GM12892 (cell line): ENCODE results near the gene KLC1.
A peak's percentile ranks its signal among the peaks of the same experiment; 100 is the strongest.

Experiments
- DNase-seq: peaks from one replicate; pipeline ENCODE4 v3.0.0; 2011; ENCODE audit not compliant: insufficient read length
- FAIRE-seq: peaks from 2 replicates; lab custom pipeline; 2011; peaks lifted over from hg19 to GRCh38; lab: Jason Lieb, UNC
- POLR2A ChIP-seq: IDR thresholded peaks from 2 replicates; pipeline ENCODE4 v1.6.1; 2011; ENCODE audit warnings: low read depth, low read length, control low read depth
- POLR2AphosphoS5 ChIP-seq: IDR thresholded peaks from 2 replicates; pipeline ENCODE4 v1.6.1; 2011; ENCODE audit warnings: low read depth, low read length, control low read depth
- TAF1 ChIP-seq: IDR thresholded peaks from 2 replicates; pipeline ENCODE4 v1.6.1; 2011; ENCODE audit warnings: low read depth, mild to moderate bottlenecking, control low read depth, low read length, borderline replicate concordance

Gene KLC1

GRCh38 chr14:103705504-103706284 is 76.7 kb downstream of the KLC1 start:
- TF ChIP-seq TAF1 = no peak
- no peak for TF ChIP-seq POLR2A
- TF ChIP-seq POLR2AphosphoS5 = no peak
- FAIRE-seq = no peak
- DNase-seq = no peak

DNA sequence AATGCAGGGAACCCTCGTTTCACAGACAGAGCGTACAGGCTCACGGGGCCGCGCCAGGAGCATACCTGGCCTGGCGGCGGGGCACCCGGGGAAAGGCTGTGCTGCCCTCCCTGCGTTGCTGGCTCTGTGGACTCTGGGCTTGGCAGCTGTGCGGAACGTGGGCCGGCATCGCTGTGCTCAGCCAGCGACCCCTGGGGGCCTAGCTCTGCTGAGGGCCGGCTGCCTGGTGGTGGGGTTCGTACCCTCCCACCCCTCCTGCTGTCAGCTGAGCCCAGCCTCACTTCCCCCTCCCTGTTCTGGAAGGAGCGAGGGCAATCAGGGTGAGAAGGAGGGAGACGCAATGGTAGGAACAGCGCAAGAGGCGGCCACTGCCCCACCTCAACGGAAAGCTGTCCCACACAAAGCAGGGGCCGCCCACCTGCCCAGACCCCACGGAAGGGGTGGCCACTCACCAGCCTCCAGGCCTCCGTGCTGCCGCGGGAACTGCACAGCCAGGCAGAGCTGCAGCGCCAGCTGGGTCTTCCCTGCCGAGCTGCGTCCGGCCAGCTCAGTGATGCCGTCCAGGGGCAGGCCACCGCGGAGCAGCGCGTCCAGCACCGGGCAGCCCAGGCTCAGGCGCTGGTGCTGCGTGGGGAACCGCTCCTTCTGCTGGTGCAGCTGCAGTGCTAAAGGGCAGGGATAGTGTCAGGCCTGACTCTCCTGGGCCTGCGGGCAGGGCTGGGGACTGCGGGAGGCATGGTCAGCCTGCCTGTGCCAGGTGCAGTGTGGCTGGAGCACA is 77.7 kb downstream of the KLC1 start:
- FAIRE-seq = no peak
- DNase-seq = no peak
- no peak for TF ChIP-seq POLR2AphosphoS5
- no peak; the same call in 1 of the 2 replicates for TF ChIP-seq POLR2A
- TF ChIP-seq TAF1 = no peak

DNA sequence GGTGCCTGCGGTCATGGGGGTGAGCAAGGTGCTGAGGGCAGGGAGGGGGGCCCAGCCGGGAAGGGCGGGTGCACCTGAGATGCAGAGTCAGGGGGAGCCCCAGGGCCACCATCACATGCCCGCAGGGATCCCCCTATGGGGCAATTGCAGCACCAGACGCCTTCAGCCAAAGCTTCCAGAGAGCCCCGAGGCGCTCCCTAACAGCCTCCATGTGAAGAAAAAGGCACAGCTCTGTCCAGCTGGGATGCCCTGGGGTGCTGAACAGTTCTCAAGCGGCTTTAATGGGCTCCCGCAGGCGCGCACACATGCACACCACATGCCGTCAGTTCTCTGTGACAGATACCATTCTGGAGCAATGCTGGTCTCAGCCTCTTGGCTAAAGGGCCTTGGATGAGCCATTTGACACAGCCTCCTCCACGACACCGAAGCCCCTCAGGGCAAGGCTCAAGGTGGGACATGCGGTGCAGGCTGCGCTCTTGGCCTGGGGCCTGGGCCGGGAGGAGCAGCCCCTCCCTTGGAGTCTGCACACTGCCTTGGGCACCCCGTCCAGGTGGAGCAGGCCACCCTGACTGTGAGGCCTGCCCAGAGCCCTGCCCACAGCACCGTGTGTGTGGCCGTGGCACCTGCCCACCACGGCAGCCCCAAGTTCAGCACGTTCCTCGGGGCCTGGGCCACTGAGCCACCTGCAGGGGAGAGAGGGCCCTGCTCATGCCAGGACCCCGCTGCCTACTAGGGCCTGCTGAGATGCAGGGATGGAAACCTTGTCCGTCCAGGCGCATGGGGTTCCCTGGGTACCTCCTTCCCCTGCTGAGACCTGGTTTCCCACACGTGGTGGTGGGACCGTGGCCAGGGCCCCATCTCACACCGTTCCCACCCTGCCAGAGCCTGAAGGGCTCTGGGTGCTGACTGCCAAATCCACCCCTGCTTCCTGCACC is 78.6 kb downstream of the KLC1 start:
- DNase-seq = no peak
- no peak for FAIRE-seq
- no peak for TF ChIP-seq POLR2A
- TF ChIP-seq POLR2AphosphoS5 = no peak
- no peak for TF ChIP-seq TAF1

DNA sequence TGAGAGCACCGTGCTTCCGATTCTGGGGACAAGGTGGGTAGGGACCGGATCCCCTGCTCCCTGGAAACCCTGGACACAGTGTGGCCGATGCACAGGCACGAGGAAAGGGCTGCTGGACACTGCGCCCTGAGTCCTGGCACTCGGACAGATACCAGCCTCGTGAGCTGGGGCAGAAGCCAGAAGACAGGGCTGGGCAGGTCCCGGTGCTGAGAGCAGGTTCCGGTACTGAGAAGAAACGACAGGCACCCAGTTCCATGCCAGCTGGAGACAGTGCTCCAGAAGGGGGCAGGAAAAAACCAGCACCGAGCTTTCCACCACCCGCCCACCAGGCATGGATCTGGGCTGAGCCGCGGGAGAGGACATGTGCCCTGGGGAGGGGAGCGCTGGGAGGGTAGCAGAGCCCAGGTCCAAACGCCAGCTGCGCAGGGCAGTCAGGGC is 79.8 kb downstream of the KLC1 start:
- no peak for TF ChIP-seq POLR2A
- TF ChIP-seq POLR2AphosphoS5 = peak; percentile 46; the same call in 1 of the 2 replicates
- TF ChIP-seq TAF1 = no peak
- DNase-seq (no peak), FAIRE-seq (no peak)

DNA sequence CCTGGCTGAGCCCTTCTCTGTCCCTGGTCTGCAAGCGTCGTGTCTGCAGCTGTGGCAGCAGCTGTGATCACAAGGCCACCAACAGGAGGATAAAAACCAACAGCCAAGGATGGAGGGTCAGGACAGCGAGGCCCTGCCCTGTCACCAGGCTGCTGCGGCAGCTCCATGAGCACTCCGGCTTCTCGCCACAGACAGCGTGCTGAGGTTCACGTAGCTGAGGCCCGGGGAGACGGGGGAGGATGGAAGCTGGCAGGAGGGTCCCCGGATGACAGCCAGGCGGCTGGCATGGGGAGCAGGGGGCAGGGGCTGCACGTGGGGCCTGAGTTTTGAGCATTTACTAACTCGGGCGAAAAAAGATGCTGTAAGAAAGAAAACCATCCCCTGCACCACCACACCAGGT is 80.8 kb downstream of the KLC1 start:
- TF ChIP-seq POLR2AphosphoS5 (no peak), TAF1 (no peak), POLR2A (no peak)
- FAIRE-seq = no peak

DNA sequence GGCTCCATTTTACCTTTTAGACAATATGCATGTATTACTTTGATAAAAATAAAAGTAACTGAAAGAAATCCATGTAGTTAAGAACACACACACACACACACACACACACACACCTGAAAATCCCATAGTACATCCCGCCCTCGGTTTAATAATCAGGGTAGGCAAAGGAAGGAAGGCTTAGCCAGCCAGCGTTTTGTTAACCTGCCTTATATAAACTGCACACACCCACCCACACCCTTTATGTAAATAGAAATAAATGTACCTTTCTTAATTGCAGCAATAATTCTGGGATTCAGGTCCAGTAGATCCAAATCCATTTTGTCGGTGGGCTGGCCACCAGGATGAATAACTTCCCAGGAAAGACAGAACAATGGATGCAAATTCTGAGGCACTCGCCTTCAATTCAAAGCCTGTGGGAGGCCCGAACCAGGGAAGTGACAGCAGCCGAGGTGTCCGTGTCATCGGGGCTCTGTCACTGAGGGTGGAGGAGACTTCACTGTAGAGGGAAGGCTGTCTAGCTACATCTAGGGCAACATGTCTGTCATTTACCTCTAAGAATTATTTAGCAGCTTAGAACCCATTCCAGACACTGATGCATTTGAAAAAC is 81.9 kb downstream of the KLC1 start:
- no peak for TF ChIP-seq POLR2A
- DNase-seq (no peak), FAIRE-seq (no peak)

More for the DNA sequence above, 80.8 kb downstream of the KLC1 start:
- DNase-seq = no peak

GRCh38 chr14:103711516-103712431 is 82.8 kb downstream of the KLC1 start:
- FAIRE-seq = no peak
- DNase-seq = no peak
- TF ChIP-seq TAF1 (no peak), POLR2A (no peak), POLR2AphosphoS5 (no peak)

GRCh38 chr14:103712633-103713247 is 83.7 kb downstream of the KLC1 start:
- no peak for DNase-seq
- TF ChIP-seq POLR2A = no peak
- no peak for TF ChIP-seq POLR2AphosphoS5
- no peak for TF ChIP-seq TAF1
- FAIRE-seq = no peak

GRCh38 chr14:103713304-103714062 is 84.5 kb downstream of the KLC1 start:
- FAIRE-seq = peak; percentile 73
- no peak for DNase-seq
- TF ChIP-seq POLR2AphosphoS5 (no peak), POLR2A (no peak; the same call in 1 of the 2 replicates), TAF1 (no peak)

DNA sequence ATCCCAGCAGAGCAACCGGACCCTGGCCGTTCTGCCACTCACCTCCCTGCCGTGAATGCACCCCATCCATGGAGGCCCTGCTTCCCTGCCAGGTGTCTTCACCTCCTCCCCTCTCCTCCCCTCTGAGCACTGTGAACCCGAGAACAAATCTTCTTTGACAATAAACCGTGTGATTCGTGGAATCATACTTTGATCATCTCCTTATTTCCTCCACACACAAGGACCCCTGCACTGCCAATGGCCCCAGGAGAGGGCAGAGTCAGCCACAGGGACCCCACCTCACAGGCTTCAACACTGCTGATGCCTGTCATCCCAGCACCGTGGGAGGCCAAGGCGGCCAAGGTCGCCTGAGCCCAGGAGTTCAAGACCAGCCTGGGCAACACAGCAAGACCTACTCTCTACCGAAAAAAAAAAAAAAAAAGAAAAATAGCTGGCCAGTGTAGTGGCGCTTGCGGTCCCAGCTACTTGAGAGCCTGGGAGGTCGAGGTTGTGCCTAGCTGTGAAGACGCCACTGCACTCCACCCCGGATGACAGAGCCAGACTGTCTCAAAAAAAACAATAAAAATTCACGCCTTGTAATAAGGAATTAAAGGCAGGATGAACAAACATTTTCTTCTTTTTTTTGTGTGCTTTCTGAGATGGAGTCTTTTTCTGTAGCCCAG is 85.2 kb downstream of the KLC1 start:
- FAIRE-seq (no peak), DNase-seq (no peak)
- TF ChIP-seq POLR2AphosphoS5 (no peak), POLR2A (no peak), TAF1 (no peak)
